ENCODE data around the gene MRPS7. TPM values are rescaled to one million over a fixed set of nuclear protein-coding genes. Genes with fewer than 3 reads are reported as not detected.

Gene MRPS7
- total and polyA plus RNA-seq, 2 of the 8 experiments (the other 6 are each of a cell fraction or from before 2014, with no cell fraction given) = 63.4 to 79.4 TPM

DNA sequence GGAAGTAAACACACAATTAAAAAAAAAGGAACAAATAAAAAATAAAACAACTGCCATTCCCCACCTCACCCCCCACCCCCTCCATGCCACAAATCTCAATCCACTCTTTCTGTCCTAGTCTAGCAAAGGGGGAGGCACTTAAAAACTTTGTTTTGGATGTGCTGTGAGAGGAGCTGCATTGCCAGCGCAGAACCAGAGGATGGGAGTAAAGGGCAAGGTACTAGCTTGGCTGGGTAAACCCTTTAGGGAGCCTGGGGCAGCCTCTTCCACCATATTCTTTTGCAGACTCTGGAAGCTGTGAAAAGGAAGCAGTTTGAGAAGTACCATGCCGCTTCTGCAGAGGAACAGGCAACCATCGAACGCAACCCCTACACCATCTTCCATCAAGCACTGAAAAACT is 1.4 kb downstream of the MRPS7 start:
- no peak overlapping the region for H2BK20ac ChIP-seq (ENCODE audit: low read length)
- H4K91ac ChIP-seq (replicated peaks; ENCODE audit: insufficient read length, low read length) = no peak overlapping the region
- H3K9me3 ChIP-seq (ENCODE audit: insufficient read depth in 2 of 2, low read depth in 1 of 2, low read length in 1 of 2) = no peaks in the 10 kb centered on the region
- no peak for DNase-seq (ENCODE audit: low read depth in 1 of 2, low spot score in 2 of 2)
- no peak overlapping the region for H2BK15ac ChIP-seq (ENCODE audit: low read length)
- peak overlapping the region; percentile 84 to 94; a peak in 2 of 4 replicates for H3K4me2 ChIP-seq (ENCODE audit: insufficient read depth in 1 of 2, low read depth in 2 of 2, low read length in 2 of 2)
- H4K20me1 ChIP-seq (replicated peaks in 1 of 2; ENCODE audit: control insufficient read depth in 1 of 2, insufficient read depth in 2 of 2, low read length in 2 of 2) = peaks cover 2 to 11% of the 10 kb centered on the region in 2 experiments
- 0 out of 2 replicates have a peak overlapping the region, but pooled peaks have one; percentile 19 for H4K8ac ChIP-seq (ENCODE audit: extremely low read depth, insufficient read depth, low read length)
- H3K4me1 ChIP-seq (replicated peaks in 1 of 4; ENCODE audit: control insufficient read depth in 3 of 4, insufficient read depth in 4 of 4, low read length in 3 of 4) = peaks cover 0 to 9% (median 6%) of the 10 kb centered on the region in 4 experiments; a peak in 5 of 7 replicates
- no peaks in the 10 kb centered on the region for H3K27me3 ChIP-seq (replicated peaks in 1 of 4; ENCODE audit: control insufficient read depth in 3 of 4, extremely low read depth in 1 of 4, insufficient read depth in 3 of 4, low read length in 3 of 4)
- ChIA-PET CTCF (ENCODE audit: partially characterized antibody) (interaction anchor here (0.6 to 21.2 kb wide), 17 partner anchors 8 to 614 kb away, joined by 3 to 369 read pairs (median 4); partner anchors contain the start of genes MIF4GD and SLC25A19), POLR2A (ENCODE audit: partially characterized antibody) (interaction anchor here (0.8 to 4.7 kb wide), 11 partner anchors 8 to 147 kb away, joined by 3 to 62 read pairs (median 6); partner anchors contain the start of genes JPT1, MIF4GD and NUP85)
- H3K56ac ChIP-seq (replicated peaks; ENCODE audit: insufficient read length, low read depth, low read length) = no peak overlapping the region
- peaks cover 9% of the 10 kb centered on the region for H3K79me1 ChIP-seq (ENCODE audit: low read depth, low read length)
- TF ChIP-seq KDM5A (IDR thresholded peaks at IDR 0.05; ENCODE audit: low read length) (no peak), SAP30 (IDR thresholded peaks at IDR 0.05; ENCODE audit: insufficient read depth, insufficient replicate concordance, low read length) (no peak), CEBPB (IDR thresholded peaks at IDR 0.05; ENCODE audit: low read depth, low read length) (no peak), EP300 (IDR thresholded peaks at IDR 0.05; ENCODE audit: borderline replicate concordance in 1 of 2, low read depth in 2 of 2, low read length in 2 of 2) (no peak), RAD21 (IDR thresholded peaks at IDR 0.05 in 1 of 2, conservative IDR thresholded peaks at IDR 0.05 in 1 of 2; ENCODE audit: low read depth in 2 of 2, low read length in 2 of 2) (peak; percentile 15 to 47; a peak in 3 of 4 replicates)
- TF ChIP-seq, protein P1, sequence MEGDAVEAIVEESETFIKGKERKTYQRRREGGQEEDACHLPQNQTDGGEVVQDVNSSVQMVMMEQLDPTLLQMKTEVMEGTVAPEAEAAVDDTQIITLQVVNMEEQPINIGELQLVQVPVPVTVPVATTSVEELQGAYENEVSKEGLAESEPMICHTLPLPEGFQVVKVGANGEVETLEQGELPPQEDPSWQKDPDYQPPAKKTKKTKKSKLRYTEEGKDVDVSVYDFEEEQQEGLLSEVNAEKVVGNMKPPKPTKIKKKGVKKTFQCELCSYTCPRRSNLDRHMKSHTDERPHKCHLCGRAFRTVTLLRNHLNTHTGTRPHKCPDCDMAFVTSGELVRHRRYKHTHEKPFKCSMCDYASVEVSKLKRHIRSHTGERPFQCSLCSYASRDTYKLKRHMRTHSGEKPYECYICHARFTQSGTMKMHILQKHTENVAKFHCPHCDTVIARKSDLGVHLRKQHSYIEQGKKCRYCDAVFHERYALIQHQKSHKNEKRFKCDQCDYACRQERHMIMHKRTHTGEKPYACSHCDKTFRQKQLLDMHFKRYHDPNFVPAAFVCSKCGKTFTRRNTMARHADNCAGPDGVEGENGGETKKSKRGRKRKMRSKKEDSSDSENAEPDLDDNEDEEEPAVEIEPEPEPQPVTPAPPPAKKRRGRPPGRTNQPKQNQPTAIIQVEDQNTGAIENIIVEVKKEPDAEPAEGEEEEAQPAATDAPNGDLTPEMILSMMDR (IDR thresholded peaks at IDR 0.05; ENCODE audit: control extremely low read depth in 1 of 3, insufficient read depth in 1 of 3, low read depth in 1 of 3, low read length in 3 of 3) = peak in 1 of 3 experiments; percentile 30; a peak in 1 of 4 replicates
- no peak overlapping the region for H2AFZ ChIP-seq (ENCODE audit: low read length)
- H3K23me2 ChIP-seq (ENCODE audit: low read depth, low read length) = peaks cover 12% of the 10 kb centered on the region
- H3K79me2 ChIP-seq (ENCODE audit: control insufficient read depth in 1 of 2, insufficient read depth in 2 of 2, low read length in 2 of 2) = peaks cover 12 to 40% of the 10 kb centered on the region in 2 experiments
- H2AK5ac ChIP-seq (ENCODE audit: low read depth, low read length) = no peak overlapping the region
- no peak overlapping the region for H2BK120ac ChIP-seq (replicated peaks; ENCODE audit: low read depth, low read length)
- 97% methylated on average over 4 of the region's 4 CpGs; no CpG with 5 or more reads in 1 of the 2 experiments for WGBS, 2 experiments (ENCODE audit: extremely low coverage in 1 of 2, insufficient coverage in 1 of 2, insufficient read length in 1 of 2, insufficient replicate concordance in 2 of 2, low coverage in 1 of 2, low lambda C conversion rate in 2 of 2, missing lambda C conversion rate in 1 of 2)
- no peak overlapping the region for H2BK5ac ChIP-seq (ENCODE audit: low read depth, low read length)
- no peak for FAIRE-seq
- H3K4me3 ChIP-seq (ENCODE audit: extremely low read depth in 1 of 4, insufficient read depth in 2 of 4, low read depth in 3 of 4, low read length in 4 of 4) = peak overlapping the region in 3 of 4 experiments; percentile 91 to 99 (median 96); a peak in 4 of 8 replicates
- H3K23ac ChIP-seq (ENCODE audit: insufficient read length) = no peak overlapping the region
- no peak overlapping the region for H3K9ac ChIP-seq (replicated peaks in 1 of 4; ENCODE audit: extremely low read depth in 1 of 4, low read depth in 3 of 4, low read length in 3 of 4)
- no peak overlapping the region for H4K5ac ChIP-seq (ENCODE audit: insufficient read length, low read depth, low read length)
- H3K18ac ChIP-seq (ENCODE audit: extremely low read depth, low read length) = no peak overlapping the region
- H3K4ac ChIP-seq (replicated peaks; ENCODE audit: insufficient read length, low read depth, low read length) = no peak overlapping the region
- no peak overlapping the region for H3K14ac ChIP-seq (ENCODE audit: insufficient read length)
- no peak overlapping the region for H2BK12ac ChIP-seq (ENCODE audit: low read depth, low read length)
- peaks cover 12 to 34% (median 25%) of the 10 kb centered on the region in 4 experiments for H3K36me3 ChIP-seq (ENCODE audit: control insufficient read depth in 2 of 4, insufficient read depth in 4 of 4, low read length in 3 of 4)
- H3K27ac ChIP-seq (ENCODE audit: low read depth, low read length) = no peak overlapping the region
